Right cardiac atrium (tissue), 5 donors: ENCODE measurements around the gene CAPZA2. TPM values are rescaled to one million over a fixed set of nuclear protein-coding genes. Genes with fewer than 3 reads are reported as not detected.
"Not testable (repeated sequence)": the region's sequence is repeated elsewhere in the genome, so short reads cannot be mapped to it uniquely, and the experiment has no call there.

Source experiments
- ATAC-seq, 2 donors: fragments of 200-7000 bp; cut with Tn5 transposase; one replicate each; pipeline versions ENCODE4 v1.8.0 to v1.9.1; 2020; ENCODE audit warnings: moderate library complexity in 2 of 2, mild to moderate bottlenecking in 1 of 2
- DNase-seq, 3 donors: peaks; one replicate each; pipeline ENCODE4 v3.0.0-alpha.2; 2020
- H3K27ac ChIP-seq: one replicate; pipeline ENCODE4 v1.5.1; 2013; ENCODE audit warnings: mild to moderate bottlenecking, low read length, control low read depth, moderate library complexity
- H3K27me3 ChIP-seq: one replicate; pipeline ENCODE4 v1.6.1; 2013; ENCODE audit not compliant: control insufficient read depth, insufficient read depth
- H3K4me1 ChIP-seq: one replicate; pipeline ENCODE4 v1.6.1; 2013; ENCODE audit warnings: low read length; ENCODE audit not compliant: control insufficient read depth, insufficient read depth
- H3K4me3 ChIP-seq: one replicate; pipeline ENCODE4 v1.5.1; 2013; ENCODE audit warnings: low read length, control low read depth
- H3K9me3 ChIP-seq: one replicate; pipeline ENCODE4 v1.6.1; 2013; ENCODE audit warnings: low read length; ENCODE audit not compliant: control insufficient read depth
- WGBS: extraction: QIAGEN DNeasy Blood & Tissue Kit; methylation state at CpG from one replicate; pipeline ENCODE4 v1.1.7; 2013; 5-methylcytosine and 5-hydroxymethylcytosine counted together
- intact Hi-C, 4 donors: fragments of 100-400 bp; cut with DNase I; formaldehyde crosslinking; loops; one replicate each; pipeline versions ENCODE4 v1.11.0 to v1.14.0; 2022 to 2023
- long read RNA-seq, 4 donors: library from polyadenylated mRNA; unstranded; transcript quantifications; one replicate each; pipeline ENCODE4 v2.0.0, GENCODE V29; 2020 to 2021
- polyA plus RNA-seq: library from polyadenylated mRNA; stranded (reverse); fragments of 200-250 nt; gene quantifications from one replicate; pipeline ENCODE4 v1.2.3, GENCODE V29; 2013
- total RNA-seq, 4 donors: library from RNA; stranded (reverse); fragmentation: NEBNext Ultra II Directional; extraction: Animal tissue kit (Norgen Biotek cat#: 25700); gene quantifications; one replicate each; pipeline ENCODE4 v1.2.1, GENCODE V29; 2021
- donor health status: healthy with polysubstance abuse.
- donor health status: DM: no; HTN: yes; CAD: no.
- donor health status: DM: no; HTN: no; CAD: no.
- donor health status: DM: no; HTN: yes; CAD: no; lungs with severe emphysema.
- donor health status: DM: yes; HTN: yes; CAD: no.

CAPZA2 gene
- total RNA-seq (100 to 1,000 TPM; 318 to 447 (median 349) TPM), polyA plus RNA-seq (71.9 TPM)
- long read RNA-seq, donor 1, full-length matches to known transcripts = 890 of 933 reads
- long read RNA-seq, donor 1, partial matches to known transcripts = 9 of 933 reads
- long read RNA-seq, donor 1, other reads (novel, unspliced or antisense) = 34 of 933 reads
- long read RNA-seq, donor 2, full-length matches to known transcripts = 306 of 326 reads
- long read RNA-seq, donor 2, partial matches to known transcripts = 7 of 326 reads
- long read RNA-seq, donor 2, other reads (novel, unspliced or antisense) = 13 of 326 reads
- long read RNA-seq, donor 3, full-length matches to known transcripts = 2,982 of 3,138 reads
- long read RNA-seq, donor 3, partial matches to known transcripts = 65 of 3,138 reads
- long read RNA-seq, donor 3, other reads (novel, unspliced or antisense) = 91 of 3,138 reads
- long read RNA-seq, donor 4, full-length matches to known transcripts = 403 of 422 reads
- long read RNA-seq, donor 4, partial matches to known transcripts = 4 of 422 reads
- long read RNA-seq, donor 4, other reads (novel, unspliced or antisense) = 15 of 422 reads

GRCh38 chr7:116862234-116862950, at the start of gene CAPZA2:
CAPZA2 (plus strand) TSS chr7:116862587; CDS start chr7:116862612, 25 bp downstream.
- DNase-seq (peak; percentile 94 to 98 (median 98)), ATAC-seq (peak; percentile 97 to 98)
- no peaks in the 10 kb centered on the region for H3K9me3 ChIP-seq
- H3K27me3 ChIP-seq = no peaks in the 10 kb centered on the region
- H3K27ac ChIP-seq = peak within 1 kb of the TSS; percentile 90
- under 1% methylated on average over 79 of the region's 80 CpGs for WGBS
- intact Hi-C loops = no loop called here
- H3K4me1 ChIP-seq = no peaks in the 10 kb centered on the region
- peak within 1 kb of the TSS; percentile 81 for H3K4me3 ChIP-seq

DNA sequence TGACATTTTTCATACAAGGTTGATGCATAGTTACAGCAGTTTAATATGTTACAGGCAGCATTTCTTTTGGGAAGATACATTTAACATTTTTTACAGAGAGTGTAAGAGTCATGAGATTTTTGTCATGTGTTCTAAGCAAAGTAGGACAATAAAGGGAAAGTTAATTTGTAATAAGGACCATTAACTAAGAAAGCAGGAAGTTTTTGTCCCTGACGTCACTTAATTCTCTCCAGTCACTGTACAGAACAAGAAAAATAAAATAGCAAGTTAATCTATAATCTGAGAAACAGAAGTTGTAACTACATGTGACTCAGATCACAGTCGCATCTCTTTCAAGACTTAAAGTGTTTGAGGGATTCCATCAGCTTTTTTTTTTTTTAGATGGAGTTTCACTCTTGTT, 49.5 kb upstream of the CAPZA2 start:
- intact Hi-C loops = loop anchor here (5.0 to 10.0 kb wide), 5 partner anchors 221 to 638 kb away; no protein-coding TSS in a partner anchor
- no peaks in the 10 kb centered on the region for H3K27me3 ChIP-seq

GRCh38 chr7:116813371-116813770, 49.0 kb upstream of the CAPZA2 start:
- ATAC-seq, H3K4me3 ChIP-seq, DNase-seq, H3K9me3 ChIP-seq, H3K4me1 ChIP-seq, H3K27me3 ChIP-seq, H3K27ac ChIP-seq: not testable (repeated sequence)
- WGBS = 90% methylated on average over 3 of the region's 3 CpGs
- intact Hi-C loops = loop anchor here (5.0 to 10.0 kb wide), 5 partner anchors 221 to 639 kb away; no protein-coding TSS in a partner anchor

More for the DNA sequence above, 49.5 kb upstream of the CAPZA2 start:
- no peak overlapping the region for H3K27ac ChIP-seq
- no peaks in the 10 kb centered on the region for H3K9me3 ChIP-seq
- ATAC-seq = no peak
- no peak for DNase-seq
- no peak overlapping the region for H3K4me3 ChIP-seq
- whole genome bisulfite sequencing = 61% methylated on average over 2 of the region's 2 CpGs
- no peaks in the 10 kb centered on the region for H3K4me1 ChIP-seq

GRCh38 chr7:116815041-116815440, 47.3 kb upstream of the CAPZA2 start:
- no peak for DNase-seq
- Histone ChIP-seq H3K4me1 (no peaks in the 10 kb centered on the region), H3K9me3 (no peaks in the 10 kb centered on the region), H3K4me3 (no peak overlapping the region), H3K27ac (no peak overlapping the region), H3K27me3 (no peaks in the 10 kb centered on the region)
- intact Hi-C loops = loop anchor here in 2 of 4 donors (10.0 kb wide), 2 partner anchors 560 to 640 kb away; no protein-coding TSS in a partner anchor
- ATAC-seq = no peak
- 71% methylated on average over 3 of the region's 3 CpGs for WGBS

DNA sequence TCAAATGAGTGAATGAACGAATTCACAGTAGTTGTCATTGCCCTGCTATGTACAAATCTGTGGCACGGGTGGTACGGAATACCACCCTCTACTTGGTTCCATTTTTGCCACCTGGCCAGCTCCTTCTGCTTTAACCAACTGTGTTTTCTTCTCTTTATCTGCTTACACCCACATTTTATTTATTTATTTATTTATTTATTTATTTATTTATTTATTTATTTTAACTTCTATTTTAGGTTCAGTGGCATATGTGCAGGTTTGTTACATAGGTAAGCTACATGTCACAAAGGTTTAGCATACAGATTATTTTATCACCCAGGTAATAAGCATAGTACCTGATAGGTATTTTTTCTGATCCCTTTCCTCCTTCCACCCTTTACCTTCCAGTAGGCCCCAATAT, 42.2 kb upstream of the CAPZA2 start:
- Histone ChIP-seq H3K4me1 (no peaks in the 10 kb centered on the region), H3K4me3 (no peak overlapping the region), H3K9me3 (no peaks in the 10 kb centered on the region), H3K27me3 (no peaks in the 10 kb centered on the region), H3K27ac (no peak overlapping the region)
- 93% methylated on average over 3 of the region's 3 CpGs for WGBS
- no peak for ATAC-seq
- intact Hi-C loops = no loop called here
- no peak for DNase-seq

DNA sequence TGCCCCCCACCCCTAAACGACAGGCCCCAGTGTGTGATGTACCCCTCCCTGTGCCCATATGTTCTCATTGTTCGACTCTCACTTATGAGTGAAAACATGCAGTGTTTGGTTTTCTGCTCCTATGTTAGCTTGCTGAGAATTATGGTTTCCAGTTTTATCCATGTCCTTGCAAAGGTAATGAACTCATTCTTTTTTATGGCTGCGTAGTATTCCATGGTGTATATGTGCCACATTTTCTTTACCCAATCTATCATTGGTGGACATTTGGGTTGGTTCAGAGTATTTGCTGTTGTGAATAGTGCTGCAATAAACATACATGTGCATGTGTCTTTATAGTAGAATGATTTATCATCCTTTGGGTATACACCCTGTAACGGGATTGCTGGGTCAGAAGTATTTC, 40.7 kb upstream of the CAPZA2 start:
- WGBS = 97% methylated on average over 4 of the region's 4 CpGs

GRCh38 chr7:116824449-116824848, 37.9 kb upstream of the CAPZA2 start:
- ATAC-seq (no peak), DNase-seq (no peak)
- Histone ChIP-seq H3K27me3 (no peaks in the 10 kb centered on the region), H3K4me1 (no peaks in the 10 kb centered on the region), H3K27ac (no peak overlapping the region), H3K4me3 (no peak overlapping the region), H3K9me3 (no peaks in the 10 kb centered on the region)
- intact Hi-C loops = no loop called here

More for the DNA sequence above, 40.7 kb upstream of the CAPZA2 start:
- H3K27ac ChIP-seq, ATAC-seq, intact Hi-C loops, H3K27me3 ChIP-seq, H3K4me1 ChIP-seq, H3K9me3 ChIP-seq, DNase-seq, H3K4me3 ChIP-seq: not testable (repeated sequence)

GRCh38 chr7:116828281-116828680, 34.1 kb upstream of the CAPZA2 start:
- H3K9me3 ChIP-seq = no peaks in the 10 kb centered on the region
- H3K27ac ChIP-seq = no peak overlapping the region
- no peak for ATAC-seq
- H3K4me3 ChIP-seq = no peak overlapping the region
- DNase-seq = no peak
- 93% methylated on average over 4 of the region's 4 CpGs for WGBS
- H3K4me1 ChIP-seq = no peaks in the 10 kb centered on the region
- intact Hi-C loops = no loop called here
- H3K27me3 ChIP-seq = no peaks in the 10 kb centered on the region

DNA sequence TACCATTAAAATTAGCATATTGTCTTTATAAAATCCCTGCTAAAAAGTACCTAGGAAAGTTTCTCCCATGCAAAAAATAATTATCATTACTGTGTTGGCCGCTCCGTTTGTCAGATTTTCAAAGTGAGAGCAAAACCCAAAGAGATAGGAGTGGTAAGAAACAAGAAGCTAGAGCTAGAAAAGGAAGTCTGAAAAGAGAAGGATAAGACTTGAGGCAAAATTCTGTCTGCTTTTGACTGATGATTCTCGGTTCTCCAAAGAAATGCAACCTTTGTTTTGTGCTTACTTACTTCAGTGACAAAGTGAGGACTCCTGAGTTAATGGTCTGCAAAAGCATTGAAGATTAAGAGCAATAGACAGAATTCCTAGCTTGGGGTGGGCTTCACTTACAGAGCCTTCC, 33.3 kb upstream of the CAPZA2 start:
- 79% methylated on average over 3 of the region's 3 CpGs for WGBS
- H3K4me1 ChIP-seq = no peaks in the 10 kb centered on the region
- no peaks in the 10 kb centered on the region for H3K9me3 ChIP-seq
- no peak overlapping the region for H3K4me3 ChIP-seq
- no peak for ATAC-seq
- no peak overlapping the region for H3K27ac ChIP-seq
- H3K27me3 ChIP-seq = no peaks in the 10 kb centered on the region
- no peak for DNase-seq
- intact Hi-C loops = no loop called here

DNA sequence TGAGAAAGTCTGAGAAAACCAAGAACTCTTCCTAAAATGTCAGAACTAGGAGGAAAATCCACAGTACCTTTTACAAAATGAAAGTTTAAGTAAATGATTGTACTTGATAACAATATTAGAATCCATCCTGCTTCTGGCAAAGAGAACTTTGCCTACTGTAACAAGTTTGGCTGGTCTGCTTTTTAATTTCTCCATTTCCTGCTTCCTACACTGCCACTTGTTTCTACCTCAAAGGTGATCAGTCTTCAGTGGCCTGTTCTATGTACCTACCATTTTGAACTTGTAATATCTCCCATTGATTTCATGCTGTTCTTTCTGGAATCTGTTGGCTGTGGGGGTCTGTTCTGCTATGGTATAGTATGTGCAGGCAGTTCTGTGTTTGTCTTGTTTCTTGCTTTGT, 32.9 kb upstream of the CAPZA2 start:
- DNase-seq (no peak), ATAC-seq (no peak)
- Histone ChIP-seq H3K27me3 (no peaks in the 10 kb centered on the region), H3K4me3 (no peak overlapping the region), H3K27ac (no peak overlapping the region), H3K4me1 (no peaks in the 10 kb centered on the region), H3K9me3 (no peaks in the 10 kb centered on the region)
- intact Hi-C loops = no loop called here

DNA sequence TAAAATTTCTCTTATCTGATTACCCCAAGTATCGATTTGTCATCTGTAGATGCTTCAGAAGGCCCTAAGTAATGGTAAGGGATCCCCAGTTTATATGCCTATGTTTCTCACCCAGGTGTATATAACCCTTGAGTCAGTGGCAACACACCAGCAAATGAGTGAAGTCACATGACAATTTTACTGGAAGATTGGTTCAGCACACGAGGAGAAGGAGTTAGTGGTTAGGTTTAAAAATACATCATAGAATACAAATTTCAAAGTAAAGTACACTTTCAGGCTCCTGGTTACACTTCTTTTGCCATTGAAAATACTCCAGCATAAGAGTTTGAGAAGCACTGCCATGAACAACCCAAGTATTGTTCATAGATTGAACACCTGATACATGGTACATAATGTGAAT, 29.7 kb upstream of the CAPZA2 start:
- no peak for DNase-seq
- intact Hi-C loops = no loop called here
- Histone ChIP-seq H3K4me3 (no peak overlapping the region), H3K27me3 (no peaks in the 10 kb centered on the region), H3K9me3 (no peaks in the 10 kb centered on the region), H3K4me1 (no peaks in the 10 kb centered on the region), H3K27ac (no peak overlapping the region)
- ATAC-seq = no peak
- 72% methylated on average over 2 of the region's 2 CpGs for WGBS
